ENCODE measurements around the gene ZNF280D. TPM values are rescaled to one million over a fixed set of nuclear protein-coding genes. Genes with fewer than 3 reads are reported as not detected.

The ZNF280D gene
- total RNA-seq, 1 experiment from 2014 or later: 25.3 TPM

DNA sequence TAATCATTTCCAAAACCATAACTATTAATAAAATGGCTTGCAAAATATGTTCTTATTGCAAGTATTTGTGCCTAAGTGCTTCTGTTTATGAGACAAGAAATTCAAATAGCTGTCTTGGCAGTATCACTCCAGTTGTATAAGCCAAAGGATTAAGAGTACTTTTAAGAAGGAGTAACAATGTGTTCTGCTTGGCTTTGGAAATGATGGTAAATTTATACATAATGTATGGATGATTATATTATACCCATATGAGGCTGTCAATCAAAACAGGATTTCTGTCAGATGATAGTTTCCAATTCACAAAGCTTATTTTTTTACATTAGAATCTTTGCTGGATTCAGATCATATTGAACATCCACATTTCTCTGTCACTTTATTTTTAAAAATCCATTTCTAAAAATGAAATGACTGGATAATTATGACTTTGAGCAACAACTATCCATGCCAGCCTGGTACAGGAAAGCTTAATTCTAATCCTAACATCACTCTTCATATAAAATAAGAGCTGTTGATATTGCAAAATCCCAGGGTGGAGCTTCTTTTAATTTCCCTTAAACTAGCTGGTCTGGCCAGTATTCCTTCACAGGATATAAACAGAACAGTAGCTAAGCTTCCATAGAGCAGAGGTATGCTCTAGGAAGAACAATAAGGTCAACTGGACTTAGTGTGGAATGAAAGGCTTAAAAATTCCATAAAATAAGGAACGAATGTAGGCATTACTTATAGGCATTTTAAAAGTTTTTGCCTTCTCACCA is 30.0 kb upstream of the ZNF280D start:
- DNase-seq (ENCODE audit: low read depth, low spot score) (no peak), ATAC-seq (no peak)
- no peaks in the 10 kb centered on the region for H4K20me1 ChIP-seq (ENCODE audit: insufficient read depth)
- intact Hi-C loops (cut with micrococcal nuclease): no loop called here
- H3K79me2 ChIP-seq (ENCODE audit: insufficient read depth, low read length): no peaks in the 10 kb centered on the region
- no peak overlapping the region for H3K4me3 ChIP-seq (replicated peaks in 1 of 2; ENCODE audit: low read depth in 1 of 2, low read length in 2 of 2)
- no peak overlapping the region for H3K9ac ChIP-seq (ENCODE audit: low read length)
- H3K4me2 ChIP-seq (ENCODE audit: low read length): no peak overlapping the region
- H2AFZ ChIP-seq (ENCODE audit: low read depth, low read length, poor library complexity, severe bottlenecking): no peak overlapping the region
- ChIA-PET POLR2A (no interaction called here), RAD21 (ENCODE audit: low non-redundant PET in 1 of 2, low total read pairs in 2 of 2, uncharacterized antibody in 2 of 2, unreplicated experiment in 2 of 2) (no interaction called here), CTCF (interaction anchor here (1.9 kb wide), 1 partner anchor 23 kb away, joined by 5 read pairs; no protein-coding TSS in a partner anchor)
- no peaks in the 10 kb centered on the region for H3K27me3 ChIP-seq (ENCODE audit: insufficient read depth, low read length)
- peaks cover 0 to 5% of the 10 kb centered on the region in 2 experiments; a peak in 1 of 4 replicates for H3K4me1 ChIP-seq (ENCODE audit: control insufficient read depth in 1 of 2, insufficient read depth in 2 of 2, low read length in 2 of 2)
- H3K9me3 ChIP-seq (ENCODE audit: control insufficient read depth in 1 of 2, insufficient read depth in 1 of 2, low read depth in 1 of 2, low read length in 2 of 2): no peaks in the 10 kb centered on the region
- no peaks in the 10 kb centered on the region for H3K9me2 ChIP-seq (ENCODE audit: insufficient read depth)
- H3K27ac ChIP-seq (ENCODE audit: low read depth, low read length): no peak overlapping the region
- H3K36me3 ChIP-seq (ENCODE audit: control insufficient read depth in 1 of 2, insufficient read depth in 2 of 2, low read length in 2 of 2): no peaks in the 10 kb centered on the region
- TF ChIP-seq TCF7L2 (IDR thresholded peaks at IDR 0.05; ENCODE audit: borderline replicate concordance, extremely low read depth, insufficient read depth, insufficient read length) (no peak), CBX3 (IDR thresholded peaks at IDR 0.05; ENCODE audit: low read depth) (no peak), RAD21 (IDR thresholded peaks at IDR 0.05; ENCODE audit: low read depth) (no peak), CEBPB (IDR thresholded peaks at IDR 0.05; ENCODE audit: low read depth) (no peak), SIN3A (IDR thresholded peaks at IDR 0.05; ENCODE audit: low read depth) (no peak), EZH2phosphoT487 (IDR thresholded peaks at IDR 0.05; ENCODE audit: borderline replicate concordance) (no peak), YY1 (IDR thresholded peaks at IDR 0.05; ENCODE audit: extremely low read depth, insufficient replicate concordance, low read depth, low read length) (no peak)
- TF ChIP-seq, protein P1, sequence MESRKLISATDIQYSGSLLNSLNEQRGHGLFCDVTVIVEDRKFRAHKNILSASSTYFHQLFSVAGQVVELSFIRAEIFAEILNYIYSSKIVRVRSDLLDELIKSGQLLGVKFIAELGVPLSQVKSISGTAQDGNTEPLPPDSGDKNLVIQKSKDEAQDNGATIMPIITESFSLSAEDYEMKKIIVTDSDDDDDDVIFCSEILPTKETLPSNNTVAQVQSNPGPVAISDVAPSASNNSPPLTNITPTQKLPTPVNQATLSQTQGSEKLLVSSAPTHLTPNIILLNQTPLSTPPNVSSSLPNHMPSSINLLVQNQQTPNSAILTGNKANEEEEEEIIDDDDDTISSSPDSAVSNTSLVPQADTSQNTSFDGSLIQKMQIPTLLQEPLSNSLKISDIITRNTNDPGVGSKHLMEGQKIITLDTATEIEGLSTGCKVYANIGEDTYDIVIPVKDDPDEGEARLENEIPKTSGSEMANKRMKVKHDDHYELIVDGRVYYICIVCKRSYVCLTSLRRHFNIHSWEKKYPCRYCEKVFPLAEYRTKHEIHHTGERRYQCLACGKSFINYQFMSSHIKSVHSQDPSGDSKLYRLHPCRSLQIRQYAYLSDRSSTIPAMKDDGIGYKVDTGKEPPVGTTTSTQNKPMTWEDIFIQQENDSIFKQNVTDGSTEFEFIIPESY (IDR thresholded peaks at IDR 0.05; ENCODE audit: extremely low read depth, insufficient replicate concordance, low read length): no peak
- TF ChIP-seq, protein P2, sequence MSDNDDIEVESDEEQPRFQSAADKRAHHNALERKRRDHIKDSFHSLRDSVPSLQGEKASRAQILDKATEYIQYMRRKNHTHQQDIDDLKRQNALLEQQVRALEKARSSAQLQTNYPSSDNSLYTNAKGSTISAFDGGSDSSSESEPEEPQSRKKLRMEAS (IDR thresholded peaks at IDR 0.05): no peak
- TF ChIP-seq, protein P3, sequence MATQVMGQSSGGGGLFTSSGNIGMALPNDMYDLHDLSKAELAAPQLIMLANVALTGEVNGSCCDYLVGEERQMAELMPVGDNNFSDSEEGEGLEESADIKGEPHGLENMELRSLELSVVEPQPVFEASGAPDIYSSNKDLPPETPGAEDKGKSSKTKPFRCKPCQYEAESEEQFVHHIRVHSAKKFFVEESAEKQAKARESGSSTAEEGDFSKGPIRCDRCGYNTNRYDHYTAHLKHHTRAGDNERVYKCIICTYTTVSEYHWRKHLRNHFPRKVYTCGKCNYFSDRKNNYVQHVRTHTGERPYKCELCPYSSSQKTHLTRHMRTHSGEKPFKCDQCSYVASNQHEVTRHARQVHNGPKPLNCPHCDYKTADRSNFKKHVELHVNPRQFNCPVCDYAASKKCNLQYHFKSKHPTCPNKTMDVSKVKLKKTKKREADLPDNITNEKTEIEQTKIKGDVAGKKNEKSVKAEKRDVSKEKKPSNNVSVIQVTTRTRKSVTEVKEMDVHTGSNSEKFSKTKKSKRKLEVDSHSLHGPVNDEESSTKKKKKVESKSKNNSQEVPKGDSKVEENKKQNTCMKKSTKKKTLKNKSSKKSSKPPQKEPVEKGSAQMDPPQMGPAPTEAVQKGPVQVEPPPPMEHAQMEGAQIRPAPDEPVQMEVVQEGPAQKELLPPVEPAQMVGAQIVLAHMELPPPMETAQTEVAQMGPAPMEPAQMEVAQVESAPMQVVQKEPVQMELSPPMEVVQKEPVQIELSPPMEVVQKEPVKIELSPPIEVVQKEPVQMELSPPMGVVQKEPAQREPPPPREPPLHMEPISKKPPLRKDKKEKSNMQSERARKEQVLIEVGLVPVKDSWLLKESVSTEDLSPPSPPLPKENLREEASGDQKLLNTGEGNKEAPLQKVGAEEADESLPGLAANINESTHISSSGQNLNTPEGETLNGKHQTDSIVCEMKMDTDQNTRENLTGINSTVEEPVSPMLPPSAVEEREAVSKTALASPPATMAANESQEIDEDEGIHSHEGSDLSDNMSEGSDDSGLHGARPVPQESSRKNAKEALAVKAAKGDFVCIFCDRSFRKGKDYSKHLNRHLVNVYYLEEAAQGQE (IDR thresholded peaks at IDR 0.05; ENCODE audit: low read depth): no peak
- no TSS peak for BruUV-seq (replicated peaks)
